Measurements from ENCODE around the gene PTPRN2.

Gene PTPRN2

DNA sequence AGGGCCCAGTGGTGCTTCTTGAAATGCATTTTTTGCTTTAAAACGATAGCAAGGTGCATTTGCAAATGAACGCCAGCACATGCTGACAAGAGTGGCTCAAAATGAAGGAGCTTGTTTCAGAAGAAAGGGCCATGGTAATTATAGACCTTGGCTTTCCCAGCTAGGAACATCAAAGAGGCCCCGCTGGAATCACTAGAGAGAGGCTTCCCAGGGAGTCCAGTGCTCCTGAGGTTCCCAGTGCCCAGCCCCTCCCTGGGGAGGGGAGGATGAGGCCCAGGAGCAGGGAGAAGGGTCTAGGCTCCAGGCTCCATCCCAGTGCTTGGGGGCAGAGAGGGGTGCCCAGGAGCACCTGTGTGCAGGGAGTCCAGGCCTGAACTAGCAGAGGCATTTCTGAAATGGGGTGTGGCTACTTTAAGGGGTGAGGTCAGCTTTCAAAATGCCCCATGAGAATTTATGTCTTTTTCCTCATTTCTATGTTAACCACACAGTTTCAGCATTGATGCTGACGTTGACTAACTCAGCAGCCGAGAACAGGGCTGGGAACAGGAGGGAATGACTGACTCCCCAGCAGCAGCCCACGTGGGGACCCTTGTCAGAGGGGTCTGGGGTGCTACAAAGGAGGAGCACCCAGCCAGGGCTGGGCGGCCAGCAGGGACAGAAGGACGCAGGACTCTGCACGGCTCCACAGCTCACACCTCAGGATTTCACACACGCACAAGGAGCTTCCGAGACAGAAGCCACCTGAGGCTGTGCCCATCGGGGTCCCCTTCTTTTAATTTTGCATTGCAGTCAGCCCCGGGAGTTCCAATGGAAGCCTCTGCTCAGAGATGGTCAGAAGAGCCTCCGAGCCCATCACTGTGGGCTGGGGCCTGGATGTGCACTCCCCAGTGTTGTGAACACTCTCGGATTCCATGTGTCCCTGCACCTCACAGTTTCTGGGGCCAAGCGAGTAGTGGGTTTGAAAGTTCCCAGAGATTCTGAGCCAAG lies 570.2 kb downstream of the PTPRN2 start:
- no peak for DNase-seq

GRCh38 chr7:158016180-158017097 lies 571.2 kb downstream of the PTPRN2 start:
- DNase-seq: peak; percentile 64

DNA sequence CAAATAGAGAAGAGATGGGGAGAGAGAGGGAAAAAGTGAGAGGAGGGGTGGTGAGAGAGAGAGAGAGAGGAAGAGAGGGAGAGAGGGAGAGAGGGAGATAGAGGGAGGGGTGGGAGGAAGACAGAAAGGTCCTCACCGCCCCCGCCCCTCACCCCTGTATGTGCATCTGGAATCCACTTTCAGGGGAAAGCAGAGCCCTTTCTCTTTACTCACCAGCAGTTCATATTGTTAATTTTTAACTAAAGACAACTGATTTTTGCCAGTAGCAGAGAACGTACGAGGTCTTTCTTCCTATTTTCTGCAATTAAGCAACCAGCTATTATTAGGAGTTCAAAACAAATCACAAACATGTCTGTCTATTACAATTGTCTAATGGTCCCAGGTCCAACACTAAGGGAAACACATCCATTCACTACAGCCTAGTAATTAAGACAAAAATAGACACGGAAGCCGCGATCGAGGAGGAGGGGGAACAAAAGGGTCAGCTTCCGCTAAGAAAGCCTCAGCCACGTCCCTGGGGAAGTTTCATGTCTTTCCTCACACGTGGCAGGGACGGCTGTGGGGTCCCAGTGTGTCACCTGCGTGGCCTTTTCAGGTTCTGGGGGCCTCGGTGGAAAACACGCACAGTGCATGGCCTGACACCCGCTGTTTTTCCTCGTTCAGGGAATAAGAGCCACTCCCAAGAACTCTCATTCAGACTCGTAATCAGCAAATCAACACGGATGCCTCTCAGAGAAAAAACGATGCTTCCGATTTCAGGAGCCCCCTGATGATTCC lies 572.0 kb downstream of the PTPRN2 start:
- no peak for DNase-seq

DNA sequence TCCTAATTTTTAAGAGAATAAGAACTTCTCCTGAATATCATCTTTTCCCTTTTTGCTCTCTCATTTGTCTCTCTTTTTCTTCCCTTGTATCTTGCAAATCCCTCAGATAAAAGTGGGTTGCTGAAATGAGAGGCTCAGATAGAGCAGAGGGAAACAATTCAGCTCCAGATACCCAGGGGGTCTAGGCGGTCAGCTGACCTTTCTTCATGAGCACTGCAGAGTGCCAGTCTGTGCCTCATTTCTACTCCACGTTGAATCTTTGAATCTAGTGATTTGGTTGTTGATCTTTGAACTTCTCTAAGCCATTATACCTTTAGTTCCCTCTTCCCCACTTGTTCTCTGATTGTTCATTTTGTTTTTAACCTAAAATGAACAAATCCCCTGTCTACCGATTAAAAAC lies 572.6 kb downstream of the PTPRN2 start:
- DNase-seq: no peak

DNA sequence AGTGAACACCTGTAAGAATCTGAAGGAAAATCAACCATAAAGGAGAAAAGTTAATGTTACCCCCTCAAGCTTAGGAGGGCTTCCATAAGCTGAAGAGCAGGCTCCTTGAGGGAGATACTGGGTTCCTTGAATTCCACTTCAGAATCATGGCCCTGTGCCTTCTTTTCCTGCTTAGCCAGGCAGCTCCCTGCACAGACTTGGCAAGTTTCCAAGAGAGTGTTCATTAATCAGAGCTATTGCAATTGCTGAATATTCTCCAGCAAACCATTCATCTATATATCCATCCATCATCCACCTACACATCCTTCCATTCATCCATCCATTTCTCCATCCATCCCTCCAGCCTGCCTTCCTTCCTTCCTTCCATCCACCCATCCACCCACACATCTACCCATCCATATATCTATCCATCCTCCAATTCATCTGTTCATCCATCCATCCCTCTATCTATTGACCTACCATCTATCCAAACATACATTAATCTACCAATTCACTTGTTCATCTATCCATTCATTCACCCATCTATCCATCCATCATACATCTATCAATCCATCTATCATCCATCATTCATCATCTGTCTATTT lies 574.4 kb downstream of the PTPRN2 start:
- DNase-seq: no peak

- no peak for DNase-seq
Measured at GRCh38 chr7:158011941-158012340, 575.7 kb downstream of the PTPRN2 start.

- no peak for DNase-seq
Measured at GRCh38 chr7:158010961-158011693, 576.5 kb downstream of the PTPRN2 start.

DNA sequence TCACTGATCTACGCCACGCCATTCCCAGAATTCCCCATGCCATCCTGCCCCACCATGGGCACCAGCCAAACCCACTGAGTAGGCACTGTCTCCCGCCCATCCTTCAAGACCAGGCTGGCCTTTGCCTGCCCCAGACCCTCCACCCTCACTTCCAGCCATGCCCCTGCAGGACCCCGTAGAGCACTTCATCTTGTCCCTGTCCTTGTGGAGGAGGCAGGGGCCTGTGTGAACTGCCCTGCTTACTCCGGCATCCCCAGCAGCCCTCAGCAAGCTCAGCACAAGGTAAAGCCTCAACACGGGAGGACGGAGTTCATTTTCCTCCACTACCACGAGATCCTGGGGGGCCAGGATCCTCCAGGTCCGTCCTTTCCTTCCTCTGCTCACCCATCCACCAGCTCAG lies 577.7 kb downstream of the PTPRN2 start:
- DNase-seq: no peak

DNA sequence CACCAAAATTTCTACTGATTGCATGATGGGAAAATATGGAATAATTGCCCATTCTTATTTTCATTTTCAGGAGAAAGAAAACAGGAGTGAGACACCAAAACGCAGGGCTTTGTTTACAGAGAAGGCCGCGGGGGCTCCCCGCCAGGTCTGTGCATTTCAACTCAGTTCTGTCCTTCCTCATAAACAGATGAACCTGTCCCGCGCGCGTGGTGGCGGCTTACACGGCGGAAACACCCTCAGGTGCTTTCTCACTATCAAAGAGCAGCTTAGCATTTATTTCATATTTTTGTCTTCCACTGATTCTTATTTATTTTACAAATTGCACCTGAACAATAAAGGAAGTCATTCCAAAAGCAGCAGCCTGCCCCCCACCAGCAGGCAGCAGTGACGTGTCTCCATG lies 579.4 kb downstream of the PTPRN2 start:
- DNase-seq: no peak

- DNase-seq: no peak
Measured at GRCh38 chr7:158007697-158008257, 579.8 kb downstream of the PTPRN2 start.

DNA sequence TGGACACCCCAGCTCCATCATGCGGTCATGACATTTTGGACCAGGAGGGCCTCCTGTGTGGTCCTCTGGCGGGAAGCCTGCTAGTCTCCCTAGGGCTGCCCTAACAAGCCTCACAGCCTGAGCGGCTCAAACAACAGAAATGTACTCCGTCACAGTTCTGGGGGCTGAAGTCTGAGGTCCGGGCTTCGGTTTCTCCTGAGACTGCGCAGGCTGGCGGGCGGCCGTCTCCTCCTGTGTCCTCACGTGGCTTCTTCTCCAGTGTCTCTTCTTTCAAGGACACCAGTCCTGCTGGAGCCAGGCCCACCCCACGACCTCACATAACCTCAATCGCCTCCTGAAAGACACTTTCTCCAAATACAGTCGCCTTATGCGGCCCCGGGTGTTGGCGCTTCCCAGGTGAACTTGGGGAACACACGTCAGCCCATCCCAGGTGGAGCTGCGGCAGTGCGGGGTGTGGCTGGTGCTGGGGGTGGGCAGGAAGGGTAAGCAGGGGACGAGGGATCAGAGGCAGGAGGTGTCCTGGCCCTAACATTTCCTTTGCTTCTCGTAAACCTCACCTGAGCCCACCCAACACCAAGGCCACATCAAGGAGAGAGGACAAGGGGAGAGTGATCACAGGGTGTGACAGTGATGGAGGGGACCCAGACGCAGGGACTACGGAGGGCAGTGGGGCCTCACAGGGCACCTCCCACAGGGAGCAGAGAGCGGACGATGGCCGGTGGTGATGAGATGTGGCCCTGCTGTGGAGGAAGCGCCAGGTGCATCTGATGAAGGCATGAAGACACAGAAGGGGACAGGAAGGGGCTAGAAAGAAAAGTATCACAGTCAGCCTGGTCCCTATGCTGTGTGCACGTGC lies 580.6 kb downstream of the PTPRN2 start:
- DNase-seq: no peak

DNA sequence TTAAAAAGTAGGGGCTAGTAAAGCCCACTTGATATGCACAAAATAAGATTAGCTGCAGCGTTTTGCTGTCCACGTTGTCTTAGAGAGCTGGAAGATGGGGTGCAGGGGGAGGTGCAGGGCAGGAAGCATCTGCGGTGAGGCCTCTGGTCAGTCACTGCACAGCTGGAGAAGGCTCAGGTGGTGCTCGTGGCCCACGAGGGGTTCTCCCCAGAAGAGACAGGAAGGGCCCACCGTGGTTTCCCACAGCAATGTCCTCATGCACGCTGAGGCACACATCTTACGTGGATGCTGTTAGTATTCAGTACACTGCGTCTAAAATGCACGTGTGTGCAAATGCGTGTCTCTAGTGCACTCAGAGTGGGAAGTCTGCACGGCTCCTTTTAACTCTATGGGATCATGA lies 582.1 kb downstream of the PTPRN2 start:
- DNase-seq: no peak

- DNase-seq: no peak
Measured at GRCh38 chr7:158004123-158004490, 583.5 kb downstream of the PTPRN2 start.

DNA sequence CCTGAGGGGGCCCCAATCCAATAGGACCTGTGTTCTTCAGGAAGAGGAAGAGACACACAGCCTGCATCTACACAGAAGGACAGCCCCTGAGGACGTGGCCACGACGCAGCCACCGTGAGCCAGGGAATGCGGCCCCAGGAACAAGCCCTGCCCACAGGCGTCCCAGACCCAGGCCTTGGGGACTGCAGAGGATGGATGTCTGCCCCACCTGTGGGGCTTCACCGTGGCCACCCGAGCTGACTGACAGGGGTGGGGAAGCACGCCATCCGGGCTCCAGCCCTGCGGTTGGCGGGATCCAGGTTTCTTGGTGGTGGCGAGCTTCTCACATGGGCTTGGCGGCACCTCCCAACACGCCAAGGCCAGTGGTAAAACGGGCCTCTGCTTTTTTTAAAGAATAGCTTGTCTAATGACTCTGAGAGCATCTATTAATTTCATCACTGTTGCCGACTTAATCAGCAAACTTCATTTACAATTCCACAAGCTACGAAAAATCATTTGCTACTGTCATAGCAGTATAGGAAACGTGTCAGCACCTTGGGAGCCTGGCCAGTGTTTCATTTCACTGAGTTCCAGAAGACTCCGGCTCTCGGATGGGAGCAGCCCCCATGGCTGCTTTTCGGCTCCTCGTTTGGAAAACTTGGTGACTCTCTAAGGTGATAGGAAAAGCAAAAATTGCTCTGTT lies 584.0 kb downstream of the PTPRN2 start:
- no peak for DNase-seq

DNA sequence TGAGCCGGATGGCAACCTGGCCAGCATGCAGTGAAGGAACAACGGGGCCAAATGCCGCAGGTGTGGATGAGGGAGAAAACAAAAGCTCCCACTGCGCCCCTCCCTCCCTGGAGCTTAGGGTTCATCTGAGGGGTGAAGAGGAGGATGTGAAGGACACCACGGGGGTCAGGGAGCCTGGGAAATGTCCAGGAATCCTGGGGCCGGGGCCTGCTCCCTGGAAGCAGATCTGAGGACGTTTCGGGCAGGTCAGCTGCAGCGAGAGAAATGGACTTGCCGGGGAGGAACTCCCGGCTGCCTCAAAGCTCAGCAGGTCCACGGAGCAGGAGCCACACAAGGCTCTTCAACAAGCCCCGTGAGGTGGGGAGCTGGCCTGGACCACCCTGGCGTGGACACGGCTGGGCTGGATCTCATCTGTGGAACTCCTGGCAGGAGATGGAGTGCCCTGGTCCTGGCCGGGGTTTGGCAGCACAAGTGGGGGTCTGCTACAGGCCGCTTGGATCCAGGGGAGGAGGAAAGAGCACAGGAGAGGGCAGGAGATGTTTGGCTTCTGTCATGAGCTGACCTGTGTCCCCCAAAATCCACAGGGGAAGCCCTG lies 585.0 kb downstream of the PTPRN2 start:
- DNase-seq: no peak

- no peak for DNase-seq
Measured at GRCh38 chr7:158001621-158002320, 585.9 kb downstream of the PTPRN2 start.

DNA sequence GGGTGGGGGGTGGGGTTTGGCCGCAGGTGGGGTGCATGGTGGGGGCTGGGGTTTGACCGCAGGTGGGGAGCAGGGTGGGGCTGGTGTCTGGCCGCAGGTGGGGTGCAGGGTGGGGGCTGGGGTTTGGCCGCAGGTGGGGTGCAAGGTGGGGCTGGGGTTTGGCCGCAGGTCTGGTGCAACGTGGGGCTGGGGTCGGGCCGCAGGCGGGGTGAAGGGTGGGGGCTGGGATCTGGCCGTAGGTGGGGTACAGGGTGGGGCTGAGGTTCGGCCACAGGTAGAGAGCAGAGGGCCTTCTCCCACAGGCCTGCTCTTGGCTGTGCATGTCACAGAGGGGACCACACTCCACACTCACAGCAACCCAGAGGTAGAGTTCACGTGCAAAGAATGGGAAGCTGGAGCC lies 586.6 kb downstream of the PTPRN2 start:
- DNase-seq: no peak

- DNase-seq: no peak
Measured at GRCh38 chr7:158000160-158000559, 587.5 kb downstream of the PTPRN2 start.
